Fibroblast of lung (primary cell): ENCODE results near the gene DDAH1.

Experiments
- CTCF ChIP-seq, 2 donors: IDR thresholded peaks in 1 of 2; conservative IDR thresholded peaks in 1 of 2; 1 replicate in 1 of 2; 2 replicates in 1 of 2; pipeline ENCODE4 v1.5.1; 2011 to 2012; ENCODE audit warnings: low read length in 2 of 2, control low read depth in 1 of 2, inconsistent platforms in 1 of 2, low read depth in 1 of 2, mild to moderate bottlenecking in 1 of 2
- EZH2 ChIP-seq: IDR thresholded peaks from 2 replicates; pipeline ENCODE4 v1.5.1; 2012; ENCODE audit warnings: low read length, control low read depth, mild to moderate bottlenecking; ENCODE audit errors: missing control alignments

GRCh38 chr1:85379203-85380136 lies 85.5 kb downstream of the DDAH1 start:
- TF ChIP-seq CTCF (conservative IDR thresholded peaks at IDR 0.05 in 1 of 2, IDR thresholded peaks at IDR 0.05 in 1 of 2; ENCODE audit: low read depth in 1 of 2, low read length in 2 of 2) (no peak), EZH2 (no peak)
